H1 (cell line): ENCODE measurements around the gene ZMYND12. TPM values are rescaled to one million over a fixed set of nuclear protein-coding genes. Genes with fewer than 3 reads are reported as not detected.

Experiments
- CTCF ChIA-PET: fragments of 300-600 bp; sonication (Branson Sonifier 250); formaldehyde crosslinking; loops from one replicate; lab custom pipeline; 2021; ENCODE audit not compliant: partially characterized antibody; lab: Charles Lee
- POLR2A ChIA-PET: fragments of 300-600 bp; sonication (Branson Sonifier 250); formaldehyde crosslinking; loops from one replicate; lab custom pipeline; 2021; ENCODE audit warnings: inconsistent platforms; ENCODE audit not compliant: partially characterized antibody; lab: Charles Lee
- DNase-seq, 2 experiments: peaks; one replicate each; pipeline versions ENCODE4 v3.0.0 to v3.0.0-alpha.2; 2010 to 2022; ENCODE audit warnings: low spot score in 2 of 2, low read depth in 1 of 2, mixed read lengths in 1 of 2
- FAIRE-seq: peaks from 2 replicates; lab custom pipeline; 2011; peaks lifted over from hg19 to GRCh38; lab: Jason Lieb, UNC
- H2AFZ ChIP-seq: 2 replicates; pipeline ENCODE4 v1.8.1; 2012; ENCODE audit warnings: low read length, inconsistent platforms
- H2AK5ac ChIP-seq: 2 replicates; pipeline ENCODE4 v1.6.1; 2013; ENCODE audit warnings: low read depth, low read length
- H2BK120ac ChIP-seq: replicated peaks from 2 replicates; pipeline ENCODE3; 2013; ENCODE audit warnings: low read depth, low read length, inconsistent platforms
- H2BK12ac ChIP-seq: 2 replicates; pipeline ENCODE4 v1.6.1; 2013; ENCODE audit warnings: low read depth, low read length
- H2BK15ac ChIP-seq: 2 replicates; pipeline ENCODE4 v1.6.1; 2013; ENCODE audit warnings: low read length
- H2BK20ac ChIP-seq: 2 replicates; pipeline ENCODE4 v1.6.1; 2013; ENCODE audit warnings: low read length
- H2BK5ac ChIP-seq: 2 replicates; pipeline ENCODE4 v1.6.1; 2013; ENCODE audit warnings: low read depth, low read length
- H3K14ac ChIP-seq: 2 replicates; pipeline ENCODE4 v1.6.1; 2013; ENCODE audit warnings: inconsistent platforms; ENCODE audit not compliant: insufficient read length
- H3K18ac ChIP-seq: 2 replicates; pipeline ENCODE4 v1.6.1; 2013; ENCODE audit warnings: low read length; ENCODE audit errors: extremely low read depth
- H3K23ac ChIP-seq: 2 replicates; pipeline ENCODE4 v1.6.1; 2013; ENCODE audit warnings: inconsistent platforms; ENCODE audit not compliant: insufficient read length
- H3K23me2 ChIP-seq: 2 replicates; pipeline ENCODE4 v1.6.1; 2013; ENCODE audit warnings: low read depth, low read length
- H3K27ac ChIP-seq: 2 replicates; pipeline ENCODE4 v1.6.1; 2011; ENCODE audit warnings: low read depth, low read length, inconsistent platforms
- H3K27me3 ChIP-seq, 4 experiments: replicated peaks in 1 of 4; 1 replicate in 1 of 4; 2 replicates in 3 of 4; pipeline versions ENCODE4 v1.6.1 to v1.8.1; 2011 to 2013; ENCODE audit warnings: low read length in 3 of 4, mild to moderate bottlenecking in 3 of 4, inconsistent platforms in 2 of 4, mixed read lengths in 2 of 4, moderate library complexity in 1 of 4; ENCODE audit not compliant: control insufficient read depth in 3 of 4, insufficient read depth in 3 of 4; ENCODE audit errors: extremely low read depth in 1 of 4
- H3K36me3 ChIP-seq, 4 experiments: 2 replicates each; pipeline versions ENCODE4 v1.6.1 to v1.8.1; 2011 to 2013; ENCODE audit warnings: mild to moderate bottlenecking in 4 of 4, low read length in 3 of 4, moderate library complexity in 2 of 4, control low read depth in 1 of 4, inconsistent platforms in 1 of 4; ENCODE audit not compliant: insufficient read depth in 4 of 4, control insufficient read depth in 2 of 4
- H3K4ac ChIP-seq: replicated peaks from 2 replicates; pipeline ENCODE3; 2013; ENCODE audit warnings: low read length, low read depth, mixed read lengths, inconsistent platforms; ENCODE audit not compliant: insufficient read length
- H3K4me1 ChIP-seq, 4 experiments: replicated peaks in 1 of 4; 1 replicate in 1 of 4; 2 replicates in 3 of 4; pipeline versions ENCODE4 v1.6.1 to v1.8.1; 2011 to 2013; ENCODE audit warnings: low read length in 3 of 4, inconsistent platforms in 2 of 4, mixed read lengths in 1 of 4; ENCODE audit not compliant: insufficient read depth in 4 of 4, control insufficient read depth in 3 of 4
- H3K4me2 ChIP-seq, 2 experiments: 2 replicates each; pipeline versions ENCODE4 v1.6.1 to v1.8.1; 2011 to 2013; ENCODE audit warnings: low read depth in 2 of 2, low read length in 2 of 2, control low read depth in 1 of 2, inconsistent platforms in 1 of 2, mild to moderate bottlenecking in 1 of 2; ENCODE audit not compliant: insufficient read depth in 1 of 2
- H3K4me3 ChIP-seq, 4 experiments: fragments of 200-600, 300-600 bp in 1 of 4; sonication (generic), shearing (Covaris generic), sonication (Bioruptor Twin) in 1 of 4; 2 replicates each; pipeline versions ENCODE4 v1.5.1 to v1.8.1; 2011 to 2016; ENCODE audit warnings: low read length in 4 of 4, low read depth in 3 of 4, control low read depth in 2 of 4, inconsistent platforms in 2 of 4, mild to moderate bottlenecking in 2 of 4, mixed read lengths in 1 of 4, moderate library complexity in 1 of 4; ENCODE audit not compliant: insufficient read depth in 2 of 4; ENCODE audit errors: extremely low read depth in 1 of 4
- H3K56ac ChIP-seq: replicated peaks from 2 replicates; pipeline ENCODE3; 2013; ENCODE audit warnings: low read depth, mild to moderate bottlenecking, mixed read lengths, low read length, inconsistent platforms; ENCODE audit not compliant: insufficient read length
- H3K79me1 ChIP-seq: 2 replicates; pipeline ENCODE4 v1.6.1; 2013; ENCODE audit warnings: low read depth, low read length, control low read depth
- H3K79me2 ChIP-seq, 2 experiments: 2 replicates each; pipeline versions ENCODE4 v1.6.1 to v1.8.1; 2012 to 2013; ENCODE audit warnings: low read length in 2 of 2, mild to moderate bottlenecking in 2 of 2, inconsistent platforms in 1 of 2; ENCODE audit not compliant: insufficient read depth in 2 of 2, control insufficient read depth in 1 of 2
- H3K9ac ChIP-seq, 4 experiments: replicated peaks in 1 of 4; 1 replicate in 1 of 4; 2 replicates in 3 of 4; pipeline versions ENCODE4 v1.6.1 to v1.8.1; 2011 to 2013; ENCODE audit warnings: low read depth in 3 of 4, low read length in 3 of 4, control low read depth in 2 of 4, mild to moderate bottlenecking in 2 of 4, moderate library complexity in 2 of 4, inconsistent platforms in 1 of 4; ENCODE audit errors: extremely low read depth in 1 of 4
- H3K9me3 ChIP-seq, 2 experiments: 2 replicates each; pipeline versions ENCODE4 v1.6.1 to v1.8.1; 2012 to 2013; ENCODE audit warnings: mild to moderate bottlenecking in 2 of 2, moderate library complexity in 2 of 2, control low read depth in 1 of 2, inconsistent platforms in 1 of 2, low read depth in 1 of 2, low read length in 1 of 2, mixed read lengths in 1 of 2; ENCODE audit not compliant: insufficient read depth in 2 of 2
- H4K20me1 ChIP-seq, 2 experiments: replicated peaks in 1 of 2; 2 replicates each; pipeline versions ENCODE3 to v1.8.1; 2011 to 2013; ENCODE audit warnings: inconsistent platforms in 2 of 2, low read length in 2 of 2, mild to moderate bottlenecking in 1 of 2; ENCODE audit not compliant: insufficient read depth in 2 of 2, control insufficient read depth in 1 of 2
- H4K5ac ChIP-seq: 2 replicates; pipeline ENCODE4 v1.6.1; 2013; ENCODE audit warnings: low read length, low read depth, mixed read lengths, inconsistent platforms; ENCODE audit not compliant: insufficient read length
- H4K8ac ChIP-seq: 2 replicates; pipeline ENCODE4 v1.8.0; 2013; ENCODE audit warnings: mild to moderate bottlenecking, moderate library complexity, low read length, inconsistent platforms; ENCODE audit not compliant: insufficient read depth; ENCODE audit errors: extremely low read depth
- H4K91ac ChIP-seq: replicated peaks from 2 replicates; pipeline ENCODE3; 2013; ENCODE audit warnings: low read length, mixed read lengths, inconsistent platforms; ENCODE audit not compliant: insufficient read length
- BCL11A ChIP-seq, 2 experiments: IDR thresholded peaks; one replicate each; pipeline ENCODE4 v1.6.1; 2011; ENCODE audit warnings: low read depth in 2 of 2, low read length in 2 of 2, mild to moderate bottlenecking in 2 of 2
- CREB1 ChIP-seq: IDR thresholded peaks from 2 replicates; pipeline ENCODE4 v1.6.1; 2012; ENCODE audit warnings: inconsistent platforms
- GTF2F1 ChIP-seq: IDR thresholded peaks from 2 replicates; pipeline ENCODE4 v1.6.1; 2012; ENCODE audit warnings: low read depth, low read length, improper control_type of control experiment, borderline replicate concordance
- JUND ChIP-seq: IDR thresholded peaks from 2 replicates; pipeline ENCODE4 v1.6.1; 2011; ENCODE audit warnings: mild to moderate bottlenecking, improper control_type of control experiment, low read length
- RNF2 ChIP-seq: fragments of 200-900, 300-1000 bp; sonication (generic); IDR thresholded peaks from 2 replicates; pipeline ENCODE4 v1.7.1; 2016; ENCODE audit warnings: borderline replicate concordance, low read depth, mild to moderate bottlenecking, antibody characterized with exemption, low read length; ENCODE audit not compliant: poor library complexity, severe bottlenecking; ENCODE audit errors: missing control alignments
- SP1 ChIP-seq: IDR thresholded peaks from 2 replicates; pipeline ENCODE4 v1.6.1; 2011; ENCODE audit warnings: low read depth, low read length
- TAF7 ChIP-seq: optimal IDR thresholded peaks from 2 replicates; pipeline ENCODE3; 2011; ENCODE audit warnings: low read depth, mild to moderate bottlenecking, inconsistent platforms, low read length, moderate library complexity, borderline replicate concordance
- WGBS, 2 experiments: shearing (Covaris generic) in 1 of 2; methylation state at CpG; one replicate each; pipeline versions ENCODE4 v1.1.6 to v1.1.7; 2013 to 2015; ENCODE audit warnings: low lambda C conversion rate in 2 of 2, mixed read lengths in 2 of 2, inconsistent platforms in 1 of 2, low coverage in 1 of 2, missing lambda C conversion rate in 1 of 2; ENCODE audit not compliant: insufficient replicate concordance in 2 of 2, insufficient coverage in 1 of 2, insufficient read length in 1 of 2; ENCODE audit errors: extremely low coverage in 1 of 2, missing lambda C conversion rate in 1 of 2; 5-methylcytosine and 5-hydroxymethylcytosine counted together
- polyA plus RNA-seq, 7 experiments: library from polyadenylated mRNA; depleted of rRNA in 3 of 7; stranded (reverse) in 5 of 7; unstranded in 2 of 7; fragments of >200 nt in 5 of 7; fragments of 200-250 nt in 2 of 7; gene quantifications; 1 replicate in 5 of 7; 2 replicates in 1 of 7; 4 replicates in 1 of 7; pipeline versions ENCODE4 v1.2.1 to v1.2.3, GENCODE V29; 2011 to 2013; ENCODE audit warnings: missing spikeins in 2 of 7, mixed read lengths in 2 of 7
- total RNA-seq: library from RNA; stranded (reverse); fragmentation: NEBNext Ultra II Directional; extraction: Animal tissue kit (Norgen Biotek cat#: 25700); gene quantifications from 2 replicates; pipeline ENCODE4 v1.2.1, GENCODE V29; 2021
- TF ChIP-seq, protein P1 (sequence below): IDR thresholded peaks from 2 replicates; pipeline ENCODE4 v1.6.1; 2012; ENCODE audit warnings: inconsistent platforms
- TF ChIP-seq, protein P2 (sequence below), 3 experiments: IDR thresholded peaks; 1 replicate in 2 of 3; 2 replicates in 1 of 3; pipeline versions ENCODE4 v1.5.1 to v1.6.1; 2011; ENCODE audit warnings: low read length in 3 of 3, mild to moderate bottlenecking in 3 of 3, inconsistent platforms in 2 of 3, low read depth in 1 of 3, moderate library complexity in 1 of 3; ENCODE audit not compliant: insufficient read depth in 1 of 3; ENCODE audit errors: control extremely low read depth in 1 of 3

The ZMYND12 gene
- total and polyA plus RNA-seq, 2 of the 8 experiments (the other 6 are each of a cell fraction or from before 2014, with no cell fraction given) = 0.62 TPM; not detected in 1

GRCh38 chr1:42420911-42421585, 34.8 kb downstream of the ZMYND12 start:
- no peaks in the 10 kb centered on the region for H3K79me2 ChIP-seq
- no peak overlapping the region for H2BK5ac ChIP-seq
- no peak overlapping the region for H3K23ac ChIP-seq
- no peak overlapping the region for H2BK12ac ChIP-seq
- H4K20me1 ChIP-seq = no peaks in the 10 kb centered on the region
- H3K4me3 ChIP-seq = no peak overlapping the region
- DNase-seq = no peak
- H2BK20ac ChIP-seq = no peak overlapping the region
- no peak overlapping the region for H2BK120ac ChIP-seq
- H3K27me3 ChIP-seq = no peaks in the 10 kb centered on the region
- peaks cover 0 to 10% (median 4%) of the 10 kb centered on the region in 4 experiments; a peak in 3 of 7 replicates for H3K4me1 ChIP-seq
- no peak overlapping the region for H4K5ac ChIP-seq
- 90% methylated on average over 10 of the region's 10 CpGs; no CpG with 5 or more reads in 1 of the 2 experiments for WGBS, 2 experiments
- no peak overlapping the region for H2AK5ac ChIP-seq
- H3K23me2 ChIP-seq = no peaks in the 10 kb centered on the region
- no peak overlapping the region for H3K14ac ChIP-seq
- H3K9ac ChIP-seq = no peak overlapping the region
- H3K27ac ChIP-seq = no peak overlapping the region
- H2BK15ac ChIP-seq = no peak overlapping the region
- H4K8ac ChIP-seq = peak overlapping the region; percentile 29; the same call in 1 of the 2 replicates
- no peak overlapping the region for H3K56ac ChIP-seq
- H3K36me3 ChIP-seq = no peaks in the 10 kb centered on the region
- no peaks in the 10 kb centered on the region for H3K79me1 ChIP-seq
- POLR2A ChIA-PET = interaction anchor here (1.3 kb wide), 1 partner anchor 302 kb away, joined by 3 read pairs; no protein-coding TSS in a partner anchor
- H2AFZ ChIP-seq = no peak overlapping the region
- no peaks in the 10 kb centered on the region for H3K9me3 ChIP-seq
- H3K4ac ChIP-seq = no peak overlapping the region
- no peak overlapping the region for H4K91ac ChIP-seq
- no peak for FAIRE-seq
- CTCF ChIA-PET = interaction anchor here (0.6 kb wide), 1 partner anchor 1917 kb away, joined by 3 read pairs; no protein-coding TSS in a partner anchor
- H3K18ac ChIP-seq = no peak overlapping the region
- no peak overlapping the region for H3K4me2 ChIP-seq
- TF ChIP-seq JUND (no peak), SP1 (no peak), CREB1 (no peak), BCL11A (IDR thresholded peaks at IDR 0.05; ENCODE audit: low read depth in 2 of 2, low read length in 2 of 2) (no peak), TAF7 (no peak), RNF2 (no peak), GTF2F1 (no peak)
- TF ChIP-seq, protein P1, sequence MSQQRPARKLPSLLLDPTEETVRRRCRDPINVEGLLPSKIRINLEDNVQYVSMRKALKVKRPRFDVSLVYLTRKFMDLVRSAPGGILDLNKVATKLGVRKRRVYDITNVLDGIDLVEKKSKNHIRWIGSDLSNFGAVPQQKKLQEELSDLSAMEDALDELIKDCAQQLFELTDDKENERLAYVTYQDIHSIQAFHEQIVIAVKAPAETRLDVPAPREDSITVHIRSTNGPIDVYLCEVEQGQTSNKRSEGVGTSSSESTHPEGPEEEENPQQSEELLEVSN = no peak
- TF ChIP-seq, protein P2, sequence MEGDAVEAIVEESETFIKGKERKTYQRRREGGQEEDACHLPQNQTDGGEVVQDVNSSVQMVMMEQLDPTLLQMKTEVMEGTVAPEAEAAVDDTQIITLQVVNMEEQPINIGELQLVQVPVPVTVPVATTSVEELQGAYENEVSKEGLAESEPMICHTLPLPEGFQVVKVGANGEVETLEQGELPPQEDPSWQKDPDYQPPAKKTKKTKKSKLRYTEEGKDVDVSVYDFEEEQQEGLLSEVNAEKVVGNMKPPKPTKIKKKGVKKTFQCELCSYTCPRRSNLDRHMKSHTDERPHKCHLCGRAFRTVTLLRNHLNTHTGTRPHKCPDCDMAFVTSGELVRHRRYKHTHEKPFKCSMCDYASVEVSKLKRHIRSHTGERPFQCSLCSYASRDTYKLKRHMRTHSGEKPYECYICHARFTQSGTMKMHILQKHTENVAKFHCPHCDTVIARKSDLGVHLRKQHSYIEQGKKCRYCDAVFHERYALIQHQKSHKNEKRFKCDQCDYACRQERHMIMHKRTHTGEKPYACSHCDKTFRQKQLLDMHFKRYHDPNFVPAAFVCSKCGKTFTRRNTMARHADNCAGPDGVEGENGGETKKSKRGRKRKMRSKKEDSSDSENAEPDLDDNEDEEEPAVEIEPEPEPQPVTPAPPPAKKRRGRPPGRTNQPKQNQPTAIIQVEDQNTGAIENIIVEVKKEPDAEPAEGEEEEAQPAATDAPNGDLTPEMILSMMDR (IDR thresholded peaks at IDR 0.05; ENCODE audit: control extremely low read depth in 1 of 3, insufficient read depth in 1 of 3, low read depth in 1 of 3, low read length in 3 of 3) = no peak
